Activated CD8-positive, alpha-beta T cell treated with anti-CD3 and anti-CD28 coated beads, Interleukin-2, amount 10 ng/mL, durations not matched to agents 7 days and 5 days (primary cell): ENCODE measurements around the gene PATZ1. TPM values are rescaled to one million over a fixed set of nuclear protein-coding genes. Genes with fewer than 3 reads are reported as not detected.
"Not testable (repeated sequence)": the region's sequence is repeated elsewhere in the genome, so short reads cannot be mapped to it uniquely, and the experiment has no call there.

Experiments used
- ATAC-seq: fragments of 150-1000 bp; cut with Tn5 transposase; one replicate; pipeline ENCODE4 v1.10.0; 2021; ENCODE audit warnings: moderate library complexity
- CTCF ChIA-PET: fragments of 350-600 bp; sonication (Branson Sonifier 250); formaldehyde crosslinking; loops from one replicate; lab custom pipeline; 2021; ENCODE audit warnings: antibody characterized with exemption; lab: Charles Lee
- POLR2A ChIA-PET: fragments of 350-600 bp; sonication (Branson Sonifier 250); formaldehyde crosslinking; loops from one replicate; lab custom pipeline; 2021; ENCODE audit warnings: antibody characterized with exemption; lab: Charles Lee
- DNase-seq: peaks from one replicate; pipeline ENCODE4 v3.0.0-alpha.2; 2020
- H3K27ac Mint-ChIP-seq: one replicate; pipeline ENCODE4 v1.8.0; 2021; ENCODE audit warnings: mild to moderate bottlenecking, mixed read lengths
- H3K27me3 Mint-ChIP-seq: one replicate; pipeline ENCODE4 v1.8.0; 2021; ENCODE audit warnings: low read depth, mixed read lengths
- H3K36me3 Mint-ChIP-seq: one replicate; pipeline ENCODE4 v1.8.0; 2021; ENCODE audit warnings: low read depth, mixed read lengths
- H3K4me1 Mint-ChIP-seq: one replicate; pipeline ENCODE4 v1.8.0; 2021; ENCODE audit warnings: low read depth, mixed read lengths
- H3K4me3 Mint-ChIP-seq: one replicate; pipeline ENCODE4 v1.8.0; 2021; ENCODE audit warnings: mild to moderate bottlenecking, mixed read lengths
- H3K9me3 Mint-ChIP-seq: one replicate; pipeline ENCODE4 v1.8.0; 2022; ENCODE audit warnings: mixed read lengths; ENCODE audit not compliant: insufficient read depth
- total RNA-seq, 2 experiments: library from RNA; stranded (reverse); gene quantifications; one replicate each; pipeline ENCODE4 v1.2.3, GENCODE V29; 2021

The PATZ1 gene
- total RNA-seq, 2 experiments from 2014 or later: 31.0 to 31.6 TPM

DNA sequence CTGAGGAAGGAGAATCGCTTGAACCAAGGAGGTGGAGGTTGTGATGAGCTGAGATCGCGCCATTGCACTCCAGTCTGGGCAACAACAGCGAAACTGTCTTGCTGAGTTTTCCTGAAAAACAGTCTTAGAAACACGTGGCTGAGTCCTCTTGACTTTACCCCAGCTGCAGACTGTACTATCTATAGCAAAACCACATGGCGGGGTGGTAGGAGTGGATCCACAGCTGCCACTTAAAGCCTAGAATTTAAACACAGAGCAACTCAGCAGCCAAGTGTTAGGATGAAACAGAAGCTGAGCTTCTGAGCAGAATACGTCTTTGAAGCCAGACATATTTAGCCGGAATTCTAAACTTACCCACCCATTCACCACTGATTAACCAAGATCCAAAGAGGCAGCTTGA, 14.1 kb downstream of the PATZ1 start:
- Mint-ChIP-seq H3K36me3 (peaks cover 78% of the 10 kb centered on the region), H3K27me3 (no peaks in the 10 kb centered on the region), H3K27ac (no peak overlapping the region), H3K4me1 (peaks cover 15% of the 10 kb centered on the region), H3K9me3 (no peaks in the 10 kb centered on the region), H3K4me3 (no peak overlapping the region)
- ATAC-seq: no peak
- ChIA-PET POLR2A (interaction anchor here (0.9 kb wide), 1 partner anchor 9 kb away, joined by 4 read pairs; no protein-coding TSS in a partner anchor), CTCF (interaction anchor here (1.3 to 1.5 kb wide), 2 partner anchors 13 to 19 kb away, joined by 3 to 7 read pairs; no protein-coding TSS in a partner anchor)
- no peak for DNase-seq

DNA sequence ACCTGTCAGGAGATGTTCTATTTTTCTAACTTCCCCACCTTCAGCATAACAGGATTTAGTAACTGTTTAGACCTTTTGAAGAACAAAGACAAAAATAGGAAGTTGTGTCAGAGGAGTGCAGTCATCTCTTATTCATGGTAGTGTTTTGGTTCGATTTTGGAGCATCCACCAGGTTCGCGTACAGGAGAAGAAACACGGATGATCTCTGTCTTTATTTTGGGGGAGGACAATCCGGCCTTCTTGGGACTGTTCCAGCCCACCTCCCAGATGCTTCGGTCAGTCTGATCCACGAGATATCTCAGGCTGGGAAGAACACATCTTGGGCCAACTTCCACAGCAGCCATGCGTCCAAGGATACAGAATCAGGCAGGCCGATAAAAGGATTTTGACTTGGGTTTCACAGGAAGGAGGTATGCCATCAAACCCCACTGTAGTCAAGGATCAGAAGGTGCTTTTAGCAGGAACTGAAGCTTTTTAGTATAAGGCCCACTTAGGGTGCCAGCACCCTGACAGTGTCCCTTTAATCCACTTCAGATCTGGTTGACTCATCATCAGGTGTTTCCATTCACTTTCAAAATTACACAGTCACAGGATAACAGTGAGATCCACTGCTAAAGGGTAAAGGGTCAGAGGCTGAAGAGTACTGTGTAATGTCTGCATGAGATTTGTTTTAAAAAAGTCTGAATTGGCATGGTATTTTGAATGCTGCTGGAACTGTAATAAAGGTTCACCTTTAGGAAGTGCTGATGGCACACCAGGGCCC, 16.5 kb downstream of the PATZ1 start:
- H3K9me3 Mint-ChIP-seq: no peaks in the 10 kb centered on the region
- DNase-seq (no peak), ATAC-seq (peak; percentile 30)
- no peak overlapping the region for H3K27ac Mint-ChIP-seq
- no peak overlapping the region for H3K4me3 Mint-ChIP-seq
- POLR2A ChIA-PET: interaction anchor here (1.2 kb wide), 1 partner anchor 38 kb away, joined by 4 read pairs; the partner anchor contains the start of gene PIK3IP1
- peaks cover 78% of the 10 kb centered on the region for H3K36me3 Mint-ChIP-seq
- peaks cover 15% of the 10 kb centered on the region for H3K4me1 Mint-ChIP-seq
- CTCF ChIA-PET: interaction anchor here (1.7 kb wide), 1 partner anchor 16 kb away, joined by 5 read pairs; no protein-coding TSS in a partner anchor
- no peaks in the 10 kb centered on the region for H3K27me3 Mint-ChIP-seq

DNA sequence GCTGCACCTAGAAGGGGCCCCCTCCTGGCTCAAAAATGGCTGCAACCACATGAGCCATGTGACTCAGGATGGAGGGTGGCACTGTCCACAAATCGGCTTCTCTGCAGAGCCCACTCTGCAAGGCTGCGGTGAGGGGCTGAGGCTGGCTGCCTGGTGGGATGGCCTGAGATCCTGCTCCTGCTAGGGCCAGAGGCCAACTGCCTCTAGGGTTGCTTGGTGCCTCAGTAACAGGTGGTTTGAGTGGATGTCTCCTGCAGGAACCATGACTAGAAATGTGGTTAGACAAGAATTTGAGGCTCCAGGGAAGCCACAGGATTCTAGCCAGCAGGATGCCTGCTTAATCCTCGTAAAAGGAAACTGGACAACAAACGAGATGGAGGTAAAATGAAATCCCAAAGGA, 17.1 kb downstream of the PATZ1 start:
- Mint-ChIP-seq H3K27me3 (no peaks in the 10 kb centered on the region), H3K9me3 (no peaks in the 10 kb centered on the region), H3K4me1 (peaks cover 17% of the 10 kb centered on the region), H3K36me3 (peaks cover 74% of the 10 kb centered on the region), H3K27ac (peak overlapping the region; percentile 27), H3K4me3 (no peak overlapping the region)
- CTCF ChIA-PET: interaction anchor here (1.7 kb wide), 1 partner anchor 15 kb away, joined by 5 read pairs; no protein-coding TSS in a partner anchor
- POLR2A ChIA-PET: no interaction called here
- no peak for ATAC-seq
- no peak for DNase-seq

DNA sequence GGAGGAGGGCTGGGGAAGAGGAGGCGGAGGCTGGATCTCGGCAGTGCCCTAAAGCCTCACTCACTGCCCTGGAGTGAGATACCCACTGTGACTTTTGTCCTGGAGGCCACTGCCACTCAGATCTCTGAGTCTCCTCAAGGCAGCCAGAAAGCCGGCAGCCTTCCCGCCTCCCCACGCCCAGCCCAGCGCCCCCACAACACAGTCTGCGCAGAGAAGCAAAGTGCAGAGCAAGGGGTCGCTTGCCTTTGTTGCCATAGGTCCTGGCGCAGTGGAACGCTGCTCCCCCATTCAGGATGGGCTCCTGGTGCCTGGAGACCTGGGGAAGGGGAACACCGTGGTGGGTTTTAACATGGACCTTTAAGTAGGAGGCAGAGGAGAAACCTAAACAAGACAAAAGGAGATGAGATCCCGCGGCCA, 17.6 kb downstream of the PATZ1 start:
- Mint-ChIP-seq H3K36me3 (peaks cover 71% of the 10 kb centered on the region), H3K27ac (no peak overlapping the region), H3K4me3 (no peak overlapping the region), H3K4me1 (peaks cover 18% of the 10 kb centered on the region), H3K27me3 (no peaks in the 10 kb centered on the region), H3K9me3 (no peaks in the 10 kb centered on the region)
- ATAC-seq (no peak), DNase-seq (no peak)
- ChIA-PET CTCF (interaction anchor here (1.7 kb wide), 1 partner anchor 15 kb away, joined by 6 read pairs; no protein-coding TSS in a partner anchor), POLR2A (no interaction called here)

DNA sequence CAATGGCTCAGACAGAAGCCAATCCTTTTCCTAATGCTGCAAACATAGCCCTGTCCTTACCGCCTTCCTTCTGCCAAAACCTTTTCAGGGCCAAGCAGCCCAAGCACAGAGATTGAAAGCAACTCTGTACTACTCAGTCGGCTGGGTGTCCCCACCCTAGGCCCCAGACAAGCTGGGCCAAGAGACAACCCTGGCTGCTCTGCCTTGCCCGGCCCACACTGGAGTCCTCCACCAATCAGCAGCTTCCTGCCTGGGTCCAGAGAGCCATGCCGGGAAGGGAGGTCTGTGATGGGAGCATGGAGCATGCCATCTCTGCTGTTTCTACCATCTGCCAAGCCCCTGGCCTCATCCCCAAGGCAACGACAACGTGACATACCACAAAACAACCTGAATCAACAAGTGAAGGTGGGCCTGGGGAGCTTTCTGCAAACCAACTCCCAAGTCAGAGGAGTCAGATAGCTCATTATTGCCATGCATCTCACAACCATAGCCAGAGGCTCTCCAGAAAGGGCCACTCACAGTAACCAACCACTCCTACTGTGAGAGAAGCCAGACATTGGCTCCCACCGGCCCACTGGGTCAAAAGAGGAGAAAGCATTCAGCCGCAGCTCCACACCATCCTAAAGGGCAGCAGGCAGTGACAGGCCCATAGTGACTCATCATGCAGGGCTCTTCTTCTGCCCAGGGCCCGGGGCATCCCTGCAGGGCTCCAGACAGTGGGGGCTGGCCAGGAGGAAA, 18.2 kb downstream of the PATZ1 start:
- ATAC-seq (no peak), DNase-seq (no peak)
- Mint-ChIP-seq H3K36me3 (peaks cover 68% of the 10 kb centered on the region), H3K4me1 (peaks cover 22% of the 10 kb centered on the region), H3K9me3 (no peaks in the 10 kb centered on the region), H3K27me3 (no peaks in the 10 kb centered on the region), H3K4me3 (no peak overlapping the region), H3K27ac (no peak overlapping the region)
- ChIA-PET CTCF (interaction anchor here (1.7 kb wide), 1 partner anchor 15 kb away, joined by 6 read pairs; no protein-coding TSS in a partner anchor), POLR2A (no interaction called here)

DNA sequence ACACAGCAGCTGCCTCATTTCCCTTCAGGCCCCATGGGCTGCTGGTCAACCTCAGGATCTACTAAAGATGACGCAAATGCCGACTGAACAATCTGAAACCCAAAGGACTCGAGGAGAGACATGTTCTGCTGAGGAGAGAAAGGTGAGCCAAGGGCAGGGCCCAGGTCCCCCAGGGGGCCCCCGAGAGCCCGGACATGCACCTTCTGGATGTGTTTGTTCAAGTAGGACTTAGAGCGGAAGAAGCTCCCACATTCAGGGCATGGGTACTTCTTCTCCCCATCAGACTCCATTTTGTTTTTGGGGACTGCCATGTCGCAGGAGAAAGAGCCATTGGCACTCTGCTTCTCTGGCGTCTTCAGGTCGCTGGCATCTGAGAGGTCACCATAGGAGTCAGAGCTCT, 19.3 kb downstream of the PATZ1 start:
- H3K4me3 Mint-ChIP-seq: no peak overlapping the region
- no peak overlapping the region for H3K27ac Mint-ChIP-seq
- ChIA-PET POLR2A (interaction anchor here (0.7 to 1.0 kb wide), 2 partner anchors 12 to 38 kb away, joined by 3 read pairs; no protein-coding TSS in a partner anchor), CTCF (interaction anchor here (1.5 to 1.7 kb wide), 2 partner anchors 13 to 20 kb away, joined by 3 to 6 read pairs; partner anchors contain the start of gene PATZ1)
- H3K9me3 Mint-ChIP-seq: no peaks in the 10 kb centered on the region
- ATAC-seq (no peak), DNase-seq (no peak)
- peaks cover 22% of the 10 kb centered on the region for H3K4me1 Mint-ChIP-seq
- H3K36me3 Mint-ChIP-seq: peaks cover 64% of the 10 kb centered on the region
- H3K27me3 Mint-ChIP-seq: no peaks in the 10 kb centered on the region

DNA sequence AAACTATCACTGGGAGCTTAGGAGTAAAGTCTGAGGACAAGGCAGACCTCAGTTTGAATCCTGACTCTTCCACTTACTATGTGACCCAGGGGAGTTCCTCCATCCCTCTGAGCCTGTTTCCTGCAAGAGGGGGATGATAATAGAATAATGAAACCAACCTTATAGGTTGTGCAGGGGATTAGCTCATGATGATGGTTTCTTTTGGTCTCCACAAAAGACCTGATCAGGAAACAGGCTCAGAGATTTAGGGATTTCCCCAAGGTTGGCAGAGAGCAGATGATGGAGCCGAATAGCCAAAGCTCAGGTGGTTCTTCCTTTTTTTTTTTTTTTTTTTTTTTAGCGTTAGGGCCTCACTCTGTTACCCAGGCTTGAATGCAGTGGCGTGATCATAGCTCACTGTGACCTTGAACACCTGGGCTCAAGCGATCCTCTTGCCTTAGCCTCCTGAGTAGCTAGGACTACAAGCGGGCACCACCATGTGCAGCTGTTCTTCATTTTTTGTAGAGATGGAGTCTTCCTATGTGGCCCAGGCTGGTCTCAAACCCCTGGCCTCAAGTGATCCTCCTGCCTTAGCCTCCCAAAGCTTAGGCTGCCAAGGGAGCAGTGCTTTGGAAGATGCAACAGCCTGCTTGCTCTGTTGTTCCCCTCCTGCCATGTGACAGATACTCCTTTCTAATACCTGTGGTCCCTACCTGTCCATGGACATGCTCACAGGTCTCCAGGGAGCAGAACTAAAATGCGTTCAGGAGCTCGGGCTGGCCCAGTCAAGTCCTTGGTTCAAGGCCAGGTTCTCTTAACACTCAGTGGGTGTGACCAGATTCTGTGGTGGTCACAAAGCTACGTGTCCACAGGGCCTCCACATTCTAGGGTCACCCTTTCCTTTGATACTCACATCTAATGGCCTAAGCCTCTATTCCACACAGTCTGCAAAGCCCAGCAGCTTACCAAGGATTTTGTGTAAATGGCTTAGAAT, 22.3 kb downstream of the PATZ1 start:
- Mint-ChIP-seq H3K9me3 (no peaks in the 10 kb centered on the region), H3K4me1 (peaks cover 7% of the 10 kb centered on the region), H3K36me3 (peaks cover 41% of the 10 kb centered on the region), H3K4me3 (no peak overlapping the region), H3K27ac (no peak overlapping the region), H3K27me3 (no peaks in the 10 kb centered on the region)
- DNase-seq (no peak), ATAC-seq (no peak)
- CTCF ChIA-PET: interaction anchor here (1.2 to 3.8 kb wide), 3 partner anchors 10 to 51 kb away, joined by 3 to 32 read pairs (median 4); no protein-coding TSS in a partner anchor
- POLR2A ChIA-PET: interaction anchor here (1.3 kb wide), 1 partner anchor 8 kb away, joined by 4 read pairs; no protein-coding TSS in a partner anchor

DNA sequence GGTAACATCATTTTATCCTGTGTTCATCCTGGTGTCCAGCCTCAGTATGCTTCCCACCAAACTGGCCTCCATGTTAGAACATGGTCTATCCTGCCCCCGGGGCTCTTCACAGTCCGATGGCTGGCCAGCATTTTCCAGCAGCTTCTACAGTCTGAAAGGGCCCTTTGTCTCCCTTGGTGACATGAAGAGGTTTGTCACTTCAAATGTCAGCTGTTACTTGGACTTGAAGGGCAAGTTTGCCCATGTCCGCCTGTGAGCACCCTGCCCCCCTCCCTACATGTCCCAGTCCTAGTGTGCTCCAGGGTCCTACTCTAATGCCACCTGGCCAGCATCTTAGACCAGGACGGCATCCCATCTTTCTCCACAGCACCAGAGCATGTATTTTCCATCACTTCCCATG, 24.7 kb downstream of the PATZ1 start:
- ChIA-PET POLR2A (no interaction called here), CTCF (interaction anchor here (1.2 to 1.5 kb wide), 3 partner anchors 8 to 48 kb away, joined by 3 to 13 read pairs (median 5); no protein-coding TSS in a partner anchor)
- ATAC-seq: no peak
- Mint-ChIP-seq H3K9me3 (no peaks in the 10 kb centered on the region), H3K4me3 (no peak overlapping the region), H3K27ac (no peak overlapping the region), H3K36me3 (peaks cover 23% of the 10 kb centered on the region), H3K27me3 (no peaks in the 10 kb centered on the region), H3K4me1 (peaks cover 7% of the 10 kb centered on the region)
- no peak for DNase-seq

DNA sequence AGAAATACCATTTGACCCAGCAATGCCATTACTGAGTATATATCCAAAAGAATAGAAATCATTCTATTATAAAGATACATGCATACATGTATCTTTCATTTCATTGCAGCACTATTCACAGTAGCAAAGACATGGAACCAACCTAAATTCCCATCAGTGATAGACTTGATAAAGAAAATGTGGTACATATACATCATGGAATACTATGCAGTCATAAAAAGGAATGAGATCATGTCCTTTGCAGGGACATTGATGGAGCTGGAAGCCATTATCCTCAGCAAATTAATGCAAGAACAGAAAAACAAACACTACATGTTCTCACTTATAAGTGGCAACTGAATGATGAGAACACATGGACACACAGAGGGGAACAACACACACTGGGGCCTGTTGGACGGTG, 31.9 kb downstream of the PATZ1 start:
- not testable (repeated sequence) for H3K36me3 Mint-ChIP-seq, H3K9me3 Mint-ChIP-seq, H3K27me3 Mint-ChIP-seq, ATAC-seq, H3K4me1 Mint-ChIP-seq, DNase-seq, H3K4me3 Mint-ChIP-seq, H3K27ac Mint-ChIP-seq
- POLR2A ChIA-PET: interaction anchor here (1.2 to 1.6 kb wide), 3 partner anchors 13 to 30 kb away, joined by 3 to 5 read pairs (median 4); no protein-coding TSS in a partner anchor
- CTCF ChIA-PET: interaction anchor here (1.2 to 6.3 kb wide), 16 partner anchors 8 to 326 kb away, joined by 3 to 107 read pairs (median 10); partner anchors contain the start of genes LIMK2 and PIK3IP1

DNA sequence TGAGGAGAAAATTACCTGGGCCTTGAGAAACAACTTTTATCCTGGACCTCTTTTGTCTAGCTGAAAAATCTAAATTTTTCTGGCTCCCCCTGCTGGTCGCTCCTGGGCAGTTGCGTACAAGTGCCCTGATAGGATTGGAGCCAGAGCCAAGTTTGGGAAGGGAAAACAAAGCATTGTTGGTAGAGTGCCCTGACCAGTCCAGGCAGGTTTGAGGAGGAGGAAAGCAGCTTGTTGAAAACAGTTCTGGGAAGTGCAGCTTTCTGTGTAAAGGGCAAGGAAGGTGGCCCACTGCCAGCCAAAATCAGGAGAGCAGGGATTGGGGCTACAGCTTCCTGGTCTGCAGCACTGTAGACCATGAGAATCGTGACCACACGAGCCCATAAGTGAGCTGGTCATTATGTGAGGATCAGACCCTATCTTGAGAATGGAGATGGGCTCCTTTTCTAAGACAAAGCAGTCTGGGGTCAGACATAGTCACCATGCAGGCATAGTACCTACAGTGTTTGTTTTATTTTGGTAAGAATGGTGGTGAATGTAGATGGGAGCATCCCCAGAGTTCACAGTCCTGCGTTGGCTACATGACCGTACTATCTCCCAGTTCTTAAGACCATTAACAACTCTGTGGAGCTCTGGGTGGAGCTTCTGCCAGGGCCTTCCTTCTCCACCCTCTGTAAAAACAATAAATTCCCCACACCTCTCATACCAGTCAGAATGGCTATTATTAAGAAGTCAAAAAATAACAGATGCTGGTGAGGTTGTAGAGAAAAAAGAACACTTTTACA, 32.6 kb downstream of the PATZ1 start:
- H3K4me3 Mint-ChIP-seq: no peak overlapping the region
- ChIA-PET POLR2A (interaction anchor here (1.3 to 1.6 kb wide), 3 partner anchors 22 to 31 kb away, joined by 4 to 15 read pairs (median 5); partner anchors contain the start of gene PIK3IP1), CTCF (interaction anchor here (0.6 to 6.3 kb wide), 32 partner anchors 8 to 327 kb away, joined by 3 to 107 read pairs (median 4); partner anchors contain the start of genes LIMK2, PATZ1, PIK3IP1 and SELENOM)
- H3K4me1 Mint-ChIP-seq: peaks cover 2% of the 10 kb centered on the region
- DNase-seq (peak; percentile 75), ATAC-seq (peak; percentile 63)
- H3K36me3 Mint-ChIP-seq: peaks cover 6% of the 10 kb centered on the region
- no peak overlapping the region for H3K27ac Mint-ChIP-seq
- no peaks in the 10 kb centered on the region for H3K27me3 Mint-ChIP-seq
- H3K9me3 Mint-ChIP-seq: peaks cover 7% of the 10 kb centered on the region
